ENCODE measurements around the gene ANKAR.
A peak's percentile ranks its signal among the peaks of the same experiment; 100 is the strongest.
"Not testable (repeated sequence)": the region's sequence is repeated elsewhere in the genome, so short reads cannot be mapped to it uniquely, and the experiment has no call there.

The ANKAR gene

DNA sequence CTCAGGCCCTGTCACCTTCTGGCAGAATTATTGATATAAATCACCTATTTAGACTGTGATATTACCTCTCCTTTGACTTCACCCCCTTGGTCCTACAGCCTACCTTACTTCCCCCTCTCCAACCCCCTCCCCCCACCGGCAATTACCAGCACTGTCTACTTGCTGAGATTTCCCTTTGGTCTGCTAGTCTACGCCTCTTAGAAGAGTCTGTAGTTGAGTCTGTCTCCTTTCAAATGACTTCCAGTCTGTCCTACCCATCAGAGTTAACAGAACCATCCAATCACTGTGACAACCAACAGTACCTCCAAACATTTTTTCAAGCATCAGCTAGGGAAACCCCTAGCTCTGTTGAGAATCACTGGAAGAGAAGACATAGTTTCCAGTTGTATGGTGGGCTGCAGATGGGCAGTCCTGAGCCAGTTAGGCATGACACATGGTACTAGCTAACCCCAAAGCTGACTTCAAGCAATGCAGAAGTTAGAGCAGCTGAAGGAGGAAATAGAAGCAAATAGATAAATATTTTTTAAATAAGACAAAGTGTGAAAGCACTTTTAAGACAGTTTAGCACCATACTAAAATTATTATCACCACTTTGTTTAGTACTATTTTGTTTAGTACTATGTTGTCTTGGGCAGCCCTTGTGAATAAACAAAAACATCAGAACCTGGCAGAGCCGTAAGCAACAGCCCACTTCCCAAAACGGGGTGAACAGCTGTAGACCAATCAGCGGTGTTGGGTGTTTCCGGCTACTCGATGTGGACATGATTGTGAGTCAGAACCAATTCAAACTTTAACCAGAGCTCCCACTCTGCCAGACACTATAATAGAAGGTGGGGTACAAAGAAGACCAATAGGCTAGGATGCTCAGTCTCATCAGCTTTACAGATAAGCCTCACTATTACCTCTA, 15.9 kb upstream of the ANKAR start:
- no peak for DNase-seq

DNA sequence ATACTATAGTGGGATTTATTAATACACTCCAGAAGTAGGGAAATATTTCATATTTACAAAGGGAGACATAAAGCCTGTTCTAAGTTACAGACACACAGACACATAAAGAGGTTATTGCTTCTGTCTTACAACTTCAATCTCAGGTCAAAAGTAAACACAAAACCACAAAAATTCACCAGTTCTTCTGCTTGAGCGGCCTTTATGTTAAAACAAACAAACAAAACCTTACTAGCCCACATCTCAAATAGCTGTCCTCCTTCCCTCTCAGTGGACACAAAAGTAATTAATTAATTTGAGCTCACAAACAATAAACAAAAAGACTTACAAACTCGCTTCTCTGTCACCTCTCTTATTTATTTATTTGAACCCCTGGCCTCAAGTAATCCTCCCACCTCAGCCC, 14.7 kb upstream of the ANKAR start:
- DNase-seq = no peak

DNA sequence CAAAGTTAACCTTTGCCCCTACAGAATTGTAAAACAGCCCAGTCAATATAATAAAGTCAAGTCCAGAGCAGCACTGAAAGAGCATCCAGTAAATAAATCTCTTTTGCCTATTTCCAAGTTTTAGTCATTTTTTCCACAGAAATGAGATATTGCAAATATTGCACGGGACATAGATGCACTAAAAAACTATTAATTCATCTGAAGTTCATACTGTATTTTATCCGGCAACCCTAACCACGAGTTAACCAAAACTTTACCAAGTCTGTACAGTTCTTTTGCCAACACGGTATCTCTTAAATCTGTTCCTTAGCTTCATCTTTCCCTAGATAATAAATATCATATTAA, 13.7 kb upstream of the ANKAR start:
- no peak for DNase-seq

DNA sequence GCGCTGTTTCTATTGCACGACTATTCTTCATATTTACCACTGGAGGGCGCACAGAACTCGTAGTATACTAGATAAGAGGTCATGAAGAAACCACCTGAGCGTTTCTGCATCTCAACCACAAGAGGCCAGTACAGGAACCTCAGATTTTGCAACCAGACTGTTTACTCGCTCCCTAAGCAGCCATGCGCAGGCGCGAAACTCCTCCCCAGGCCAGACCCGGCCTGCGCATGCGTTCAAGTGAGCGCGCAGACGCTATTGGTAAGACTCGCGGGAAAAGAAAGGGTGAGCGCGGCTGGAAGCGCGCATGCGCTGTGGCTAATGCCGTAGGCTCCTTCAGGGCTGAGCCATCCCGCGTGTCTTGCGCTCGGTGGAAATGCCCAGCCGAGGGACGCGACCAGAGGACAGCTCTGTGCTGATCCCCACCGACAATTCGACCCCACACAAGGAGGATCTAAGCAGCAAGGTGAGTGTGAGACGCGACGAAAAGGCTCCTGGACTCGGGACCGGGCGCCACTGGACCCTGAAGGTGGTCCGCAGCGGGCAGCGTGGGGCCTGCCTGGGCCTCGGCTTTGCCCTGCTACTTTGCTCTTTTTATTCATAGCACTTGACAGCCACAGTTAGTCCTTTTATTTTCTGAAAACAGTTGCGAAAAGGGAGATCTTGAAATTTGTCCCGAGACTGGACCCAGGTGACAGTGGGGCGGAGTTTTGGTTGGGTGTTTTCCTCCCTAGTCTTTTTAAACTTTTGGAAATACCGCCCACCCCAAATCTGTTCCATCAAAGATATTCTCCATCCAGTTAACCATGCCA, 13.1 kb upstream of the ANKAR start, which contains the start of gene ASNSD1:
Gene ASNSD1, plus strand, starts transcription at position 312 of the 809 bp plus-strand sequence. CDS start 4,674 bp downstream, outside the sequence.
- peak; percentile 83 to 100 for DNase-seq

DNA sequence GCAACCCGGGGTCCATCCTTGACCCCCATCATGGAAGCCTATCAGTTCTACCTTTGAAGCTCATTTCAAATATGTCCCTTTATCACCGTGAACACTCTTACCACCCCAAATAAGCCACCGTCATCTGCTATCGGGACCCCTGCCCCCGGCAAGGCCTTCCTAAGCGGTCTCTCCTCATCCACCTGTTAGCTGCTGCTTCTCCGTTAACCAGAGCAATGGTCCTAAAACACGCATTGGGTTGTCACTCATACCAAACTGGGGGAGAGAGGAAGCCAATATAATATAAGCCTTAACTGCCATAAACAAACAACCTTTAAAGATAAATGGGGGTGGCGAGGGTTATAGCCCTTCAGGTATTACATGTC, 12.5 kb upstream of the ANKAR start:
- no peak for DNase-seq

DNA sequence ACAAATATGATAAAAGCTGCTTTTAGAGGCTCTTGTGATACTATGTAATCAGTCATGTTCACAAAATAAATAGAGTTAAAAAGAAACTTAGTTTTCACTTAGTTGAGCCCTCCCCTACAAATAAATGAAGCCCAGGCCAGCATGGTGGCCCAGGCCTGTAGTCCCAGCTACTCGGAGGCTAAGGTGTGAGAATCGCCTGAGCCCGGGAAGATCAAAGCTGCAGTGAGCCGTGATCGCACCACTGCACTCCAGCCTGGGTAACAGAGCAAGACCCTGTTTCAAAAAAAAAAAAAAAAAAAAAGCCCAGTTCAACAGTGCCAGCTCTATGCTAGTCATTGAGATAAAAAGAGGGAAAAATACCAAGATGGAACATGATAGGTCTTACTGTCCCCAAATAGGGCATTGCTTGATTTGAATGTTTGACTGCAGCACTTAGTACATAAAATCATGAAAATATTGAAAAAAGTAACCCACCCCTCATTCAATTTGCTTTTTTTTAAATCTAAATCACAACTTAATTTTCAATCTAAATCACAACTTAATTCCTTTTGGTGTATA, 11.7 kb upstream of the ANKAR start:
- DNase-seq = no peak

DNA sequence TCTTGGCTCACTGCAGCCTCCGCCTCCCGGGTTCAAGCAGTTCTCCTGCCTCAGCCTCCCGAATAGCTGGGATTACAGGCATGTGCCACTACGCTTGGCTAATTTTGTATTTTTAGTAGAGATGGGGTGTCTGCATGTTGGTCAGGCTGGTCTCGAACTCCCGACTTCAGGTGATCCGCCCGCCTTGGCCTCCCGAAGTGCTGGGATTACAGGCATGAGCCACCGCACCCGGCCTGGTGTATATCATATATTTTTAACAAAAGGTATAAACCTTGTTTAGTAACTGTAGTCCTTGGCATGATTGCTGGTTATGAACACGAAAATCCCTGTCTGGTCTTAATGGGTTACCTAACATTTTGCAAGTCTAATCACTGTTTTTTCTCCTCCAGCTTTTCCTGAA, 11.2 kb upstream of the ANKAR start:
- not testable (repeated sequence) for DNase-seq

DNA sequence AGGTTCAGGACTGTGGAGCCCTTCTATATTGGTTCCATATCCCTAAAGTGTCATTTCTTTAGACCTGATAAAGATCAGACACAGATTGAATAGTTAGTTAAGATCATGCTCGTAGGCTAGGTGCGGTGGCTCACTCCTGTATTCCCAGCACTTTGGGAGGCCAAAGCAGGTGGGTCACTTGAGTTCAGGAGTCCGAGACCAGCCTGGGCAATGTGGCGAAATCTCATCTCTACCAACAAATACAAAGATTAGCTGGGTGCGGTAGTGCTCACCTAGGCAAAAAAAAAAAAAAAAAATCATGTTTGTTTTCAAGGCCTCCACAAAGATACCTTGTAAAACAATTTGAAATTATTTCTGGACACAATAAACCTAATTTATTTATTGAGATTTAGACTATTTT, 4.6 kb upstream of the ANKAR start:
- DNase-seq = no peak

DNA sequence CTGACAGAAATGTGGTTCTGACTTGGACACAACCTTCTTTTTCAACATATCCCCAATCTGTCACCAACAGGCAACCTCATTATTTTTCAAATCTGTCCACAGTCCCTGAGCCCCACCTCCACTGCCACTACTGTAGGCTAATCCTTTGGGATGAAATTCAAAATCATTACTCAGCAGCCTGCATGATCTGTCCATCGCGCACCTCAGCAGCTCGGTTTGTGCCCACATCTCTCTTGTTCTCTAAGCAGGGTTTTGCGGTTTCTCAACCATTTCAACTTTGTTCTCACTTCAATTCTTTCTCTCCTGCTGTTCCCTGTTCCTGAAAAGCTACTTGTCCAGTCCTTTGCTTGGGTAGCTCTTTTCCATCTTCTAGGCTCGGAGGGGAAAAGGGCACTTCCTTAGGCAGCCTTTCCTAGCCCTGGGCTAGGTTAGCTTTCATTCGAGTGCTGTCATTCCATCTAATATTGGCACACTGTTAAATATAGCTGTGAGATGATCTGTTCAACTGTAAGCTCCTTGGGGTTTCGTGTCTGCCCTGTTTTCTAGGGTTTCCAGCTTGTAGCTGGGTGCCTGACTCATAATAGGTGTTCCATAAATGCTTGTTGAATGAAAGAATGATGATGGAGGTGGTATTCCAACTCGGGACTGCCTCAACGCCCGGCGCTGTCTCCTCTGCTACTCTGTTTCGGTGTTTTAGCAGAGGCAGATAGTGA, 653 bp upstream of the ANKAR start:
- DNase-seq = peak in 1 of 2 donors; percentile 67

DNA sequence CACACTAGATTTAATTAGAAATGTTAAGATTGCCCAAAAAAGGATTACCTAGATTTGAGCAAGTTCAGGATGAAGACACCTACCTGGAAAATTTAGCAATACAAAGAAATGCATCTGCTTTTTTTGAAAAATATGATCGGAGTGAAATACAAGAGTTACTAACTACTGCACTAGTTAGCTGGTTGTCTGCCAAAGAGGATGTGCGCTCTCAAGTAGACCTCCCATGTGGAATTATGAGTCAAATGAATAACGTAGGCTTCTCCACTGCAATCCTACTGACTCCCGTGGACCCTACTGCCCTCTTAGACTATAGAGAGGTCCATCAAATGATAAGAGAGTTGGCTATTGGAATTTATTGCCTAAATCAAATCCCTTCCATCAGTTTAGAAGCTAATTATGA, 2.0 kb downstream of the ANKAR start:
- no peak for DNase-seq

DNA sequence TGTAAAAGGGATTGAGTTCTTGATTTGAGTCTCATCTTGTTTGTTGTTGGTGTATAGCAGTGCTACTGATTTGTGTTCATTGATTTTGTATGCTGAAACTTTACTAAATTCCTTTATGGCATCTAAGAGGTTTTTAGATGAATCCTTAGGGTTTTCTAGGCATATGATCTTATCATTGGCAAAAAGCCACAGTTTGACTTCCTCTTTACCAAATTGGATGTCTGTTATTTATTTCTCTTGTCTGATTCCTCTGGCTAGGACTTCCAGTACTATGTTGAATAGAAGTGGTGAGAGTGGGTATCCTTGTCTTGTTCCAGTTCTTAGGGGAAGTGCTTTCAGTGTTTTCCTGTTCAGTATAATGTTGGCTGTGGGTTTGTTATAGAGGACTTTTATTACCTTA, 4.8 kb downstream of the ANKAR start:
- DNase-seq = no peak

DNA sequence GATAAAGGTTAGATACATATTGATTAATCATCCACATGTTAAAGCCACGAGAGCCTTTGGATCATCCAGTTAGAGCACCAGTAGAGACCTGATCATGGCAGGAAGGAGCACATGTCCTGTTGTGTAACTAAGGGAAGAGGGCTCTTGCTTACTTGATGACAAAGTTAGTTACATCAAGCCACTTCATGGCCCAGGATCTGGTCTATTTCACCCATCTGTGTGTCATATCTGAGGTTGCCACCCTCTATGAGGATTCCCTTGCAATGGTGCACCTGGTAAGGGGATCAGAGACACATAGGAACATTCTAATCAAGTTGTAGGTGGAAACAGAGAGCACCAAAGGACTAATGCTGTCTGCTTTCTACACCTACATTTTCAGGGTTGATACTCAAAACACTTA, 6.7 kb downstream of the ANKAR start:
- no peak for DNase-seq

DNA sequence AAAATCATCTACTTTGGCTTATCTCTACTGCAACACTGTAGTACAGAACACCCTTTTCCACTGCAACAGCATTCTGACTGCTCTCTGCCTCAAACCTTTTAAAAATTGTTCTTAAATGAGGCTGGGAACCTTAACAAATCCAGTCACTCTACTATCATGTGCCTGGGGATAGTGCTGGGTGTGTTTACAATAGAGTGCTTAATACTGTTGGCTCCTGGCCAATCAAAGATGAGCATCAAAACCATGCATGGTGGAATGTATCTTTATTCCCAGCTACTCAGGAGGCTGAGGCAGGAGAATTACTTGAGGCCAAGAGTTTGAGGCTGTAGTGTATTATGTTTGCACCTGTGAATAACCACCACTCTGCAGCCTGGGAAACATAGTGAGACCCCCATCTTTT, 7.4 kb downstream of the ANKAR start:
- DNase-seq = no peak

DNA sequence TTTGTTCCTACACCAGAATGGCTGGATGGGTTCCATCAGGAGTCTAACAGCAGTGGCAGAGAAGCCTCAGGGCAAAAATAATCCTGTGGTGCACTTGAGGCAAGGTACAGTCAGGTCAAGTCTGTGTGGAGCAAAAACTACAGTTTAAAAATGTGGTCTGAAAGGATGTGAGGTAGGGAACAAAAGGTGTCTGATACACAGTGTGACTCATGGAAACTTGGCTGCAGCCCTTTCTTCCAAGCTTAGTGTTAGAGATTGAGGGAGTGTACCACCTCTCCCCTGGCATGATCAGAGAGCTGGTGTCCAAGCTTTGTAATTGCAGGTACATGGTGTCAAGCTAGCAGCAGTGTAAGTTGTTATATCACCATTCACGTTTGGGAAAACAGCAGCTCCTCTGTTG, 8.9 kb downstream of the ANKAR start:
- DNase-seq = no peak

DNA sequence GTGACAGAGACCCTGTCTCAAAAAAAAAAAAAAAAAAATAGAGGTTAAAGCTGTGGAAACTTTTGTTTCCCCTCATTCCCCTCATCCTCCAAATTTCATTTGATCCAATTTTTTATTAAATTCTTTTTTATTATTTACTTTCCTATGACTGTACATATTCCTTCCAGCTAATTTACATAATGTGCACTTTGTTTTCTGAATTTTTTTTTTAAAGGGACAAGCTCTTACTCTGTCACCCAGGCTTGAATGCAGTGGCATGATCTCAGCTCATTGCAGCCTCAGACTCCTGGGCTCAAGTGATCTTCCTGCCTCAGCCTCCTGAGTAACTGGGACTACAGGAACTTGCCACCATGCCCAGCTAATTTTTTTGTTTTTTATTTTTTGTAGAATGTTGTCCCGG, 10.3 kb downstream of the ANKAR start:
- no peak for DNase-seq

DNA sequence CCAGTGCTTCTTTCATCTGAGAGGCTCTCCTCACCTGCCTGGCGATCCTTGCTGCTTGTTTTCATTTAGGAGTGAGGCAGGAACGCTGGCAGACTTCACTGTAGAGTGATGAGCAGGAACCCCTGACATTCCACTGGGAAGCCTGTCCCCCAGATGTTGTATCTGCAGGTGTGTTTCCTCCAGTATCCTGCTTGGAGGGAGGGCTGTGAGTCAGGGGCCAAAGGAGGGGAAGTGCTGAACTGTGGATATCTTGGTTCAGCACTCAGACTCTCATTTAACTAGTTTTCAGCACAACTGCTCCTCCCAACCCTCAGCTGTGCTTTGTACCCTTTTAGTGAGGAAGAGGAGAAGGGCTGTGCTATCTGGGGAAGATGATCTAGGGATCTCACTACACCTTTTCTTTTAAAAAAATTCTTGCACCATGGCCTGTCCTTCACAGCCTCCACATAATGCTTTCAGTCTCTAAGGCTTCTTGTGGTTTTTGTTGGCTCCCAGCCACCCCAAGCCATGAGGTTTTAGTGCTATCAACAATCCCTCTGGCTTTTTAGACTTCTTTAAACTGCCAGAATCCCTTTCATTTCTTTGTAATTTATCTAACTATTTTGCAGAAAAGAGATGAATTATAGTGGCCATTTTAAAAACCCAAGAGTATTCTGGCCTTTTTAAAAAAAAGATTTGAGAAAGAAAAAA, 11.2 kb downstream of the ANKAR start:
- DNase-seq = no peak

DNA sequence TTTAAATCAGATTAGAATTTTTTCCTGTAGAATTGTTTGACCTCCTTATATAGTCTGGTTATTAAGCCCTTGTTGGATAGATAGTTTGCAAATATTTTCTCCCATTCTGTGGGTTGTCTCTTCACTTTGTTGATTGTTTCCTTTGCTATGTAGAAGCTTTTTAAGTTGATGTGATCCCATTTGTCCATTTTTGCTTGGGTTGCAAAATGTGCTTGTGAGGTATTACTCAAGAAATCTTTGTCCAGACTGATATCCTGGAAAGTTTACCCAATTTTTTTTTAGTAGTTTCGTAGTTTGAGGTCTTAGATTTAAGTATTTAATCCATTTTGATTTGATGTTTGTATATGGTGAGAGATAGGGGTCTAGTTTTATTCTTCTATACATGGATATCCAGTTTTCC, 13.3 kb downstream of the ANKAR start:
- DNase-seq = not testable (repeated sequence)

DNA sequence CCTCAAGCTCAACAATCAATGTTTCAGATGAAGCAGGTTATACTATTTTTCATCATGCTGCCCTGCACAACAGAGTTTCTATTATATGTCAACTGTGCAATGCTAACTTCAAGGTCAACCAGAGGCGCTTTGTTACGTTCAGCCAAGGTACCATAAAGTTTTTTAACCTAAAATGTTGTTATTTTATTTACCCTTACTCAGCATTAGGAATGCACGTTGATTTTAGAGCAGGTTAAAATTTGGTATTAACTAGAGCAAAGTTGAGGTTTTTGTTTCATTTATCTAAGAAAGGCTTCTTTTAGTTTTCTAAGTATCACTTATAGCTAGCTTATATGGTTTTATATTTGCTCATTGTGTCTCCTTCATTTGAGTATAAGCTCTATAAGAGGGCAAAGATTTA, 21.8 kb downstream of the ANKAR start:
- no peak for DNase-seq

DNA sequence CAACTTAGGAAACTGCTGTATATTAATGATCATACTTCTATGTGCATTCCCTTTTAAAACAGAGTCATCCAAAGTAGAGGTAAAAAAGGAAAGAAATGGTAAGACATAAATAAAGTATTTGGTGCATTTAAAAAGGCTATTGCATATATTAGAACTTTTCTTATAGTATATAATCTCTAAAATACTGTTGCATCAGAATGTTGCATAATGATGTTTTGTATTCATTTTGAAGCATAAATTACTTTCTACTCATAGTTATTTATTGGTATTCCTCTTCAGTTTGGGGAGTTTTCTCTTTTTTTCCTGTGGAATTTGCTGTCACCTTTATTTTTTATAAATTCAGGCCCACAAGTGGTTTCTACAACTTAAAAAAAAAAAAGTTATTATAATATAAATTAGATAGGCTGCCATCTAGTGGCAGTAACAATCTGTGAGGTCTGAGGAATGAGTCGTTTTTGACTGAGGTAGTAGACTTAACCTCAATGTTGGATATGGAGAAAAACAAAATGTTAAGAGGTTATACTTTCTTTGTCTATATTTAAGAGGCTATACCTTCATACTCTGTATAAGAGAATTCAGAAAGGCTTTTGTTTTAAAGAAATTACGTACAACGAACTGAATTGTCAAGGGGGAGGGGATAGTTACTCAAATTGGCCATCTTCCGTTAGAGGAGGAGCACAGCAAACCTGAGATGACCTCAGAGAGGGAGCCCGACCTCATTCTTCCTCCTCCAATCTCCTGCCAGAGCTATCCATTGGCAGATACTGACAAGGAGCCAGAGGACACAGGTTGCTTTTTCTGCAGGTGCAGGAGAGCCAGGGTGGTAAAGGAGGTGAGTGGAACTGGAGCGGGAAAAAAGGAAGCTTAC, 23.8 kb downstream of the ANKAR start:
- peak in 1 of 2 donors; percentile 56 for DNase-seq

DNA sequence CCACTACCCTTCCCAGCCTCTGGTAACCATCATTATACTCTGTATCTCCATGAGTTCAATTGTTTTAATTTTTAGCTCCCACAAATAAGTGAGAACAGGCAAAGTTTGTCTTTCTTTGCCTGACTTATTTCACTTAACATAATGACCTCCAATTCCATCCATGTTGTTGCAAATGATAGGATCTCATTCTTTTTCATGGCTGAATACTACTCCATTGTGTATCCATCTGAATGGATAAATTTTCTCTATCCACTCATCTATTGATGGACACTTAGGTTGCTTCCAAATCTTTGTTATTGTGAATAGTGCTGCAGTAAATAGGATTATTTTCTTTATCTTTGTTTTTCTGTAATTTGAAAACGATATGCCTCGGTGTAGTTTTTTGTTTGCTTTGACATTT, 26.2 kb downstream of the ANKAR start:
- no peak for DNase-seq

DNA sequence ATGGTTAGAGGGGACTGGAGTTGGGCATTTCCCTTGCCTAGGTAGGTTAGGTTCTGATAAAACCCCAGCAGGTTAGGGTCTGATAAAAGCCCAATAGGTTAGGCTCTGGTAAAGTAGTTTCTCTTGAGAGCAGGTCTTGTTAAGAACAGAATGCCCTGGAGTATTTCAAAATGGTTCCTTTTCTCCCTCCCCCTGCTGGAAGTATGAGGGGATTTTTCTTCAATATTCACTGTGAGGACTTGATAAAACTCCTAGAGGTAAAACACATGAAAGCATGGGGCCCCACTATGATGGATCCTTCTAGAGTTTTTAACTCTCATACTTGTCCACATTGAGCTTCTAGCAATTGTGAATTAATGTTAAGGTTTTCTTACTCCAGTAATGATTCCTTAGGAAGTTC, 27.6 kb downstream of the ANKAR start:
- DNase-seq = no peak
